Omental fat pad (tissue), 4 donors: ENCODE measurements around the gene GCFC2. TPM values are rescaled to one million over a fixed set of nuclear protein-coding genes. Genes with fewer than 3 reads are reported as not detected.
A peak's percentile ranks its signal among the peaks of the same experiment; 100 is the strongest.

Source experiments
- ATAC-seq: fragments of 150-250 bp; one replicate; pipeline ENCODE4 v1.9.1; 2016; ENCODE audit warnings: mild to moderate bottlenecking, moderate library complexity; ENCODE audit not compliant: low FRiP score
- DNase-seq: peaks from one replicate; pipeline ENCODE4 v3.0.0-alpha.2; 2019; ENCODE audit warnings: low spot score
- CTCF ChIP-seq, 3 donors: fragments of 450-650 bp; IDR thresholded peaks; one replicate each; pipeline ENCODE4 v1.5.1; 2016 to 2017; ENCODE audit warnings: antibody characterized with exemption in 3 of 3, mild to moderate bottlenecking in 3 of 3, moderate library complexity in 2 of 3
- total RNA-seq, 4 donors: library from RNA; depleted of rRNA; stranded (reverse); fragments of >200 nt; gene quantifications; one replicate each; pipeline ENCODE4 v1.1.0, GENCODE V29; 2016

GCFC2 gene
- total RNA-seq, 4 donors from 2014 or later, result 17.1 to 30.4 (median 28.5) TPM

GRCh38 chr2:75632091-75632701, 78.5 kb downstream of the GCFC2 start:
- TF ChIP-seq CTCF (IDR thresholded peaks at IDR 0.05), result no peak
- ATAC-seq (no peak), DNase-seq (no peak)

GRCh38 chr2:75627902-75628504, 82.7 kb downstream of the GCFC2 start:
- ATAC-seq, result no peak
- no peak for DNase-seq
- peak in 1 of 3 donors; percentile 46 for TF ChIP-seq CTCF (IDR thresholded peaks at IDR 0.05)

- no peak for TF ChIP-seq CTCF (IDR thresholded peaks at IDR 0.05)
- no peak for DNase-seq
- no peak for ATAC-seq
Observed at GRCh38 chr2:75622929-75623328, 87.8 kb downstream of the GCFC2 start.

- no peak for DNase-seq
- no peak for TF ChIP-seq CTCF (IDR thresholded peaks at IDR 0.05)
- ATAC-seq, result no peak
Observed at GRCh38 chr2:75622500-75622899, 88.2 kb downstream of the GCFC2 start.

GRCh38 chr2:75621228-75621627, 89.5 kb downstream of the GCFC2 start:
- no peak for DNase-seq
- ATAC-seq, result no peak
- no peak for TF ChIP-seq CTCF (IDR thresholded peaks at IDR 0.05)

GRCh38 chr2:75619956-75620740, 90.6 kb downstream of the GCFC2 start:
- DNase-seq (no peak), ATAC-seq (no peak)
- no peak for TF ChIP-seq CTCF (IDR thresholded peaks at IDR 0.05)
